Lung (tissue), 12 donors: ENCODE results near the gene GAR1. TPM values are rescaled to one million over a fixed set of nuclear protein-coding genes. Genes with fewer than 3 reads are reported as not detected.

ENCODE experiments used
- ATAC-seq: fragments of 200-7000 bp; cut with Tn5 transposase; one replicate; pipeline ENCODE4 v1.9.1; 2020; ENCODE audit warnings: moderate number of reproducible peaks; ENCODE audit not compliant: insufficient read depth, low FRiP score
- DNase-seq, 3 donors: peaks; one replicate each; pipeline ENCODE4 v3.0.0-alpha.2; 2013 to 2017
- H3K27ac ChIP-seq, 2 donors: one replicate each; pipeline ENCODE4 v1.5.1; 2013; ENCODE audit warnings: mild to moderate bottlenecking in 2 of 2, moderate library complexity in 2 of 2, control low read depth in 1 of 2, inconsistent platforms in 1 of 2, low read depth in 1 of 2, low read length in 1 of 2
- H3K27me3 ChIP-seq, 3 donors: one replicate each; pipeline ENCODE4 v1.5.1; 2013; ENCODE audit warnings: low read length in 2 of 3; ENCODE audit not compliant: control insufficient read depth in 3 of 3, insufficient read depth in 3 of 3
- H3K36me3 ChIP-seq, 4 donors: one replicate each; pipeline ENCODE4 v1.5.1; 2013; ENCODE audit warnings: low read length in 4 of 4, mild to moderate bottlenecking in 1 of 4, moderate library complexity in 1 of 4; ENCODE audit not compliant: control insufficient read depth in 4 of 4, insufficient read depth in 4 of 4
- H3K4me1 ChIP-seq, 5 donors: one replicate each; pipeline ENCODE4 v1.5.1; 2013; ENCODE audit warnings: low read length in 5 of 5, mild to moderate bottlenecking in 2 of 5, moderate library complexity in 1 of 5; ENCODE audit not compliant: control insufficient read depth in 5 of 5, insufficient read depth in 5 of 5
- H3K4me3 ChIP-seq: one replicate; pipeline ENCODE4 v1.5.1; 2013; ENCODE audit warnings: mild to moderate bottlenecking, control low read depth, moderate library complexity
- H3K9ac ChIP-seq, 2 donors: one replicate each; pipeline ENCODE4 v1.5.1; 2013; ENCODE audit warnings: low read length in 2 of 2, control low read depth in 1 of 2; ENCODE audit not compliant: insufficient read depth in 1 of 2
- H3K9me3 ChIP-seq, 4 donors: one replicate each; pipeline ENCODE4 v1.5.1; 2013; ENCODE audit warnings: low read length in 3 of 4, mild to moderate bottlenecking in 1 of 4, moderate library complexity in 1 of 4; ENCODE audit not compliant: control insufficient read depth in 4 of 4, insufficient read depth in 3 of 4
- WGBS, 2 donors: extraction: QIAGEN DNeasy Blood & Tissue Kit; methylation state at CpG; one replicate each; pipeline ENCODE4 v1.1.7; 2013; 5-methylcytosine and 5-hydroxymethylcytosine counted together
- polyA plus RNA-seq, 2 donors: library from polyadenylated mRNA; stranded (reverse); fragments of 200-250 nt; gene quantifications; one replicate each; pipeline ENCODE4 v1.2.1, GENCODE V29; 2013
- total RNA-seq, 2 donors: library from RNA; depleted of rRNA in 1 of 2; stranded (reverse); fragments of >200 nt in 1 of 2; gene quantifications; one replicate each; pipeline ENCODE4 v1.2.1, GENCODE V29; 2014 to 2021
- TF ChIP-seq, protein P1 (sequence below): IDR thresholded peaks from 2 replicates; pipeline ENCODE4 v1.5.1; 2012; ENCODE audit warnings: mild to moderate bottlenecking; ENCODE audit errors: control extremely low read depth, extremely low read depth
- donor health status: control.
- donor health status: control.
- donor health status: Bipolar disorder and iron deficiency.
- donor health status: healthy.
- donor health status: DM: yes; HTN: yes; CAD: no.

Gene GAR1
- total and polyA plus RNA-seq, 4 donors = 7.4 to 24.8 (median 15.2) TPM

DNA sequence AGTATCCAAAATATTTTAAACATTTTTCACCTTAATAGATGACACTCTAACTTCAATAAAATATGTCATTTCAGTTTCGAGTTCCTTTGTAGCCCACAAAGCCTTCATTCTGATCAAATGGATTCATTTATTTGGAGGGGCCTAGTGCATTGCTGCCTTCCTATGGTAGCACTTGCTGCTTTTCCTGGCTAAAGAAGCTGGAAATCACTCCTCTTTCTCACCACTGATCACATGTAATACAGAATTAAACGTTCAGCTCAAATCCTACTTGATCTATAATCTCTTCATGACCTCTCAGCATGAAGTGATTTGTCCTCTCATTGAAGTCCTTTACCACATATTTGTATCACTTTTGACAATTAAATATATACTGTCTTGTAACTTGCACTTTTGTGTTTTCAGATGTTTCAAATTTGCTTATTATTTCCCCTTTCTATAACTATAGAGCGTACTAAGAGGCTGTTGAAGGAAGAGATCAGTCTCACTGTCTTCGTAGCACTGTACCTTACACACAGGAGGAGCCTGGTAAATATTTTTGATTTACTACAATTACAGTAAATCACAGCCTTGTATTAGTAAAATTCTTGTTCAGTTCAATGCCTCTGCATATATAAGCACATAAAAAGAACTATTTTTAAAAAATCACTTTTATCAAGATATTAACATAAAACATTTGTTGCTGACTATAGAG lies 14.3 kb upstream of the GAR1 start:
- H3K4me1 ChIP-seq = peaks cover 0 to 1% (median 0%) of the 10 kb centered on the region in 5 donors
- H3K36me3 ChIP-seq = no peaks in the 10 kb centered on the region
- peaks cover 0 to 3% (median under 1%) of the 10 kb centered on the region in 4 donors for H3K9me3 ChIP-seq
- H3K27ac ChIP-seq = peak overlapping the region in 1 of 2 donors; percentile 33
- H3K27me3 ChIP-seq = no peaks in the 10 kb centered on the region
- DNase-seq (no peak), ATAC-seq (no peak)
- 46 to 68% methylated on average over 4 of the region's 4 CpGs for WGBS, 2 donors
- H3K9ac ChIP-seq = peak overlapping the region; percentile 17 to 26
- TF ChIP-seq, protein P1, sequence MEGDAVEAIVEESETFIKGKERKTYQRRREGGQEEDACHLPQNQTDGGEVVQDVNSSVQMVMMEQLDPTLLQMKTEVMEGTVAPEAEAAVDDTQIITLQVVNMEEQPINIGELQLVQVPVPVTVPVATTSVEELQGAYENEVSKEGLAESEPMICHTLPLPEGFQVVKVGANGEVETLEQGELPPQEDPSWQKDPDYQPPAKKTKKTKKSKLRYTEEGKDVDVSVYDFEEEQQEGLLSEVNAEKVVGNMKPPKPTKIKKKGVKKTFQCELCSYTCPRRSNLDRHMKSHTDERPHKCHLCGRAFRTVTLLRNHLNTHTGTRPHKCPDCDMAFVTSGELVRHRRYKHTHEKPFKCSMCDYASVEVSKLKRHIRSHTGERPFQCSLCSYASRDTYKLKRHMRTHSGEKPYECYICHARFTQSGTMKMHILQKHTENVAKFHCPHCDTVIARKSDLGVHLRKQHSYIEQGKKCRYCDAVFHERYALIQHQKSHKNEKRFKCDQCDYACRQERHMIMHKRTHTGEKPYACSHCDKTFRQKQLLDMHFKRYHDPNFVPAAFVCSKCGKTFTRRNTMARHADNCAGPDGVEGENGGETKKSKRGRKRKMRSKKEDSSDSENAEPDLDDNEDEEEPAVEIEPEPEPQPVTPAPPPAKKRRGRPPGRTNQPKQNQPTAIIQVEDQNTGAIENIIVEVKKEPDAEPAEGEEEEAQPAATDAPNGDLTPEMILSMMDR = no peak
- no peak overlapping the region for H3K4me3 ChIP-seq

DNA sequence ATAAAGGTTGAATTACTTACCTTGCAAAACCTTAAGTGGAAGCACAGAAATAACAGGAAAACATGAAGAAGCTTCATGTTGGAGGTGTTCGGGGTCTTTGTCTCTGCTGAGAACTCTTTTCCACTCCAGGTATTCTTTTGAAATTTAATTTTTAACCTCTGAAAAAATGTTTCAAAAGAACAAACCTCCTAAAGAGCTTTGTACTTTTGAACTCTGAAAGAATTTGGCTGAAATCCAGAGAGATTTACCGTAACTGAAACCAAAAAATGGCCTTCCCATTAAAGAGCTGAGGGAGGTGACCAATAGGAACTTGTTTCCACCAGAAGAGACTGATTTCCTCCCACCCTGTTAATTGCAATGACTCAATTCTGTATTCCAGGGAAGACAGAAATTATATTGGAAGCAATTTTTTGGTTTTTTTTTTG lies 13.7 kb upstream of the GAR1 start, which contains the start of gene CFI:
TSS of gene CFI (minus strand) at position 105 of the 425 bp plus-strand sequence. CDS start at position 77, 28 bp downstream.
- WGBS, 2 donors = 28 to 52% methylated on average over 2 of the region's 2 CpGs
- no peaks in the 10 kb centered on the region for H3K27me3 ChIP-seq
- TF ChIP-seq, protein P1 = no peak
- H3K9ac ChIP-seq = peak within 1 kb of the TSS; percentile 17 to 26
- ATAC-seq (peak; percentile 58), DNase-seq (peak in 2 of 3 donors; percentile 68 to 76)
- H3K4me1 ChIP-seq = peaks cover 0 to 1% (median 0%) of the 10 kb centered on the region in 5 donors
- H3K36me3 ChIP-seq = no peaks in the 10 kb centered on the region
- no peaks in the 10 kb centered on the region for H3K9me3 ChIP-seq
- no peak within 1 kb of the TSS for H3K4me3 ChIP-seq
- peak within 1 kb of the TSS in 1 of 2 donors; percentile 33 for H3K27ac ChIP-seq

DNA sequence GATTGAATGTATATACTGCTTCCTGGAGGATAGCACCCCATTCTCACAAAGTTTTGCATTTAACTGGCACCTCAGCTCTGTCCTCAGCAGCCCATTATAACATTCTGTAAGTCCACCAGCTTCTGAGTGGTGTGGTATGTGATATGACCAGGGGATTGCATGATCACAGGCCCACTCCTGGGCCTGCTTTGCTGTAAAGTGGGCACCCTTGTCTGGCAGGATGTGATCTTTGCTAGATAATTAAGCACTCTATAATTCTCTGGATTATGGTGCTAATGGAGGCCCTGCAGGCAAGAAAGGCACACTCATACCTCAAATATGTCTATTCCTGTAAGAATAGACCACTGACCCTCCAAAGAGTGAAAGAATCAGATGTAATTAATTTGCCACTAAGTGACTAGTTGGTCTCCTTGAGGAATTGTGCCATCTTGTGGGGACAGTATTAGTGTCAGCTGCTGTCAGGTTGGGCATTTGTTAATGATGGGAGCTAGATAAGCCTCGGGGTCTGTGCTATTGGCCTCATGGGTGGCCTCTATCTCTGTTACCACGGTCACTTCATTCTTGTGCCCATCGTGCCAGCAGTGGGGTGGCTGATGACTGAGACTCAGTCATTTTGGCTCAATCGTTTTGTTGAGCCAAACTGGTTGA lies 11.5 kb upstream of the GAR1 start:
- WGBS, 2 donors = 31 to 55% methylated on average over 4 of the region's 4 CpGs
- Histone ChIP-seq H3K4me1 (peaks cover 0 to 1% (median 0%) of the 10 kb centered on the region in 5 donors), H3K9ac (no peak overlapping the region), H3K27me3 (no peaks in the 10 kb centered on the region), H3K36me3 (no peaks in the 10 kb centered on the region), H3K27ac (no peak overlapping the region), H3K4me3 (no peak overlapping the region), H3K9me3 (no peaks in the 10 kb centered on the region)
- DNase-seq (peak; percentile 19 to 66 (median 48)), ATAC-seq (peak; percentile 62)
- TF ChIP-seq, protein P1 = no peak
